Measurements from ENCODE around the gene ITPKC.
"Not testable (repeated sequence)": the region's sequence is repeated elsewhere in the genome, so short reads cannot be mapped to it uniquely, and the experiment has no call there.

ITPKC gene

DNA sequence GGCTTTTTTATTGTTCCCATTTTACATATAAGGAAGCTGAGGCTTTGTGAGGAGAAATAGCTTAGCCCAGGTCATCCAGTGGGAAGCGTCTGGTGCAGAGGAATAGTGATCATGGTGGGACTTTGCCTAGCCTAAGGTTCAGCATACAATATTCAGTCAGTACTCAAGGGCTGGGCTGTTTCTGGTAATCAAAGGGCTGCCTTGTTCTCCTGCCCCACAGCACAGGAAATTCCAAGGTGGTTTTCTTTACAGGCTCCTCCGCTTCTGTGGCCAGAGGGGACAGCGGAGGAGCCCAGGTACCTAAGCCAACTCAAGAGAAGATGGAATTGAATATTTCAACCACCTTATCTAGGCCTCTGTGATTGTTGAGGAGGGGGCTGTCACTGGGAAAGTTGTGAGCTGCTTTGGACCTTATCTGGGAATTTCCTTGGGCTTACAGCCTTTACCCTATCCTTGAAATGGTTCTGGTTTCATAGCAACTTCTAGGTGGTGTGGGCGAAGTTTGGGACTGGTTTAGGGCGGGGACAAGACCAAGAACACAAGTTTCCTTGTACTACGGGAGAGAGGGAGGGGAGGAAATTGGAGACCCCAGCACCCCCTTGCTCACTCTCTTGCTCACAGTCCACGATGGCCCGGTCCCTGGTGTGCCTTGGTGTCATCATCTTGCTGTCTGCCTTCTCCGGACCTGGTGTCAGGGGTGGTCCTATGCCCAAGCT is 58.2 kb downstream of the ITPKC start, which contains the start of gene MIA:
Gene MIA (plus strand): TSS at position 606 of the 716 bp plus-strand sequence. CDS start 22 bp downstream, at position 628.
- no peak for DNase-seq

DNA sequence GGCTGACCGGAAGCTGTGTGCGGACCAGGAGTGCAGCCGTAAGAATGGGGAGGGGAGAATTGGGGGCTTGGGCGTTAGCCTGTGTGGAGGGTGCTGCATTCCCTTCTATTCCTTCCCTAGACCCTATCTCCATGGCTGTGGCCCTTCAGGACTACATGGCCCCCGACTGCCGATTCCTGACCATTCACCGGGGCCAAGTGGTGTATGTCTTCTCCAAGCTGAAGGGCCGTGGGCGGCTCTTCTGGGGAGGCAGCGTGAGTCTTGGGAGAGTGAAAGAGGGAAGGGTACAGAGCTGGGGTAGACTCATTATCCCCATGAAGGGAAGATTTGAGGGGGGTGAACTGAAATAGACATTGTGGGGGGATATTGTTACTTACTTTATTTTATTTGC is 58.7 kb downstream of the ITPKC start:
- DNase-seq, result no peak

DNA sequence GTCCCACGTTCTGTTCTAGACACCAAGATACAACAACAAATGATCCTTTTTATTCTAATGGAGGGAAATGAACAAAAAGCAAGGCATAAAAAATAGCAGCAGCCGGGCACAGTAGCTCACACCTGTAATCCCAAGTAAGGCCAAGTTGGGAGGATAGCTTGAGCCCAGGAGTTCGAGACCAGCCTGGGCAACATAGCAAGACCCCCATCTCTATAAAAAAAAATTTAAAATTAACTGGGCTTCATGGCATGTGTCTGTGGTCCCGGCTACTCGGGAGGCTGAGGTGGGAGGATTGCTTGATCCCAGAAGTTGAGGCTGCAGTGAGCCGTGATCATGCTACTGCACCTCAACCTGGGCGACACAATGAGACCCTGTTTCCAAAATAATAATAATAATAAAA is 59.5 kb downstream of the ITPKC start:
- DNase-seq, result no peak

- DNase-seq, result peak; percentile 85
These were observed 60.2 kb downstream of the ITPKC start for GRCh38 chr19:40776932-40777644.

DNA sequence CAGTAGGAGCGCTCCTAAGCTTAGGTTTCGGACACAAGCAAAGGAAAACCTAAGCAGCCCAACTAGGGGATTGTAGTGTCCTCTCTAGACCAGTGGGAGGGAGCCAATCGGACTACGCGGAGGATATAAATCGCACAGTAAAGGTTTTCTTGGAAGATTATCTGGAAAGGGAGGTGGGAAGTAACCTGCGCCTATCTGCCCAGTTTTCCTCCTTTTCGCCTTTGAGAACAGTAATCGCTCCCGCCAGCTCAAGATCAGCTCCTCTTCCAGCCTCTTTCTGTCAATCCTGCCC is 60.7 kb downstream of the ITPKC start:
- DNase-seq, result no peak

GRCh38 chr19:40777937-40778705 is 61.2 kb downstream of the ITPKC start, which contains the start of gene RAB4B:
TSS of gene RAB4B (plus strand) at chr19:40778247. CDS start at chr19:40778376, 129 bp downstream.
- peak; percentile 99 for DNase-seq

DNA sequence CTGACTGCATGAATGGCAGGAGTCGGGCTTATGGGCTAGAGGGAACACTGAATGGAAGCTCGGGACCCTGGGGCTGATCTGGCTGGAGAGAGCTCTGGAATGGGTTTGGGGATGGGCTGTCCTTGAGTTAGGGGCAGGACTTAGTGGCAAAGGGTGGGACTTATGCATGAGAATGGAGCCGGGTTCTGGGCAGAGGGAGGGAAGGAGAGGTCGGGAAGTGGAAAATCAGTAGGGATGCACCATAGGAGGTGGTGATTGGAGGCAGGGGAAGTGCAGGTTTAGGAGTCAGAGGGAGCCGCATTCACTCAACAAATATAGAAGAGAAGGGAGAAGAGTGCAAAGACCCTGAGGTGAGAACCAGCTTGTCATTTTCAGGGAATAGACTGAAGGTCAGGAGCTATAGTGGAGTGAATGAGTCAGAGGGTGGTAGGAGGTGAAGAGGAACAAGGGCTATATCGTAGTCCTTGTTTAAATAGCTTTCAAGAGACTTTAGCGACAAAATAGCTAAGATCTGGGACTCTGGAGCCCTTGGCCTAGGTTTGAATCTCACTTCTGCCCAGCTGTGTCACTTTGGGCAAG is 61.9 kb downstream of the ITPKC start:
- DNase-seq, result no peak

DNA sequence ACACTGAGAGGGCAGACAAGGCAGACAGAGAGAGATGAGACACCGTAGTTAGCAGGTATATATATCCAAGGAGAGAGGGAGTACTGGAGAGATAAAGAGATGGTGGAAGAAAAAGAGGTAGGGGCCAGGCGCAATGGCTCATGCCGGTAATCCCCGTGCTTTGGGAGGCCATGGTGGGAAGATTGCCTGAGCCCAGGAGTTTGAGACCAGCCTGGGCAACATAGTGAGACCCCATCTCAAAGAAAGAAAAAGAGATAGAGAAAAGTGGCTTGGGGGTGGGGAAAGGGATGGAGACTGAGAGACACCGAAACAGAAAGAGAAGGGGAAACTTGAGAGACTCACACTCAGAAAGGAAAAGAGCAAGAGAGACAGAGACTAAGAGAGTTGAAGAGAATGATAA is 63.7 kb downstream of the ITPKC start:
- DNase-seq, result no peak

- no peak for DNase-seq
These were observed 64.2 kb downstream of the ITPKC start for GRCh38 chr19:40781140-40781539.

DNA sequence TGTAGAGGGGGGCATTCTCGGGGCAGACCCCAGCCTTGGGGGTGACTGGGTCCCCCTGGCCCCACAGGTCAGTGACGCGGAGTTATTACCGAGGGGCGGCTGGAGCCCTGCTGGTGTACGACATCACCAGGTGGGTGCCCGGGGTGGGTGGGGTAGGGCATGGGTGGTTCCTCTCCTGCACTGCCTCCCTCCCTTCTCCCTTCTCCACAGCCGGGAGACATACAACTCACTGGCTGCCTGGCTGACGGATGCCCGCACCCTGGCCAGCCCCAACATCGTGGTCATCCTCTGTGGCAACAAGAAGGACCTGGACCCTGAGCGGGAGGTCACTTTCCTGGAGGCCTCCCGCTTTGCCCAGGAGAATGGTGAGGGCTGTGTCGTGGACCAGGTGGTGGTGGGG is 66.8 kb downstream of the ITPKC start:
- no peak for DNase-seq

DNA sequence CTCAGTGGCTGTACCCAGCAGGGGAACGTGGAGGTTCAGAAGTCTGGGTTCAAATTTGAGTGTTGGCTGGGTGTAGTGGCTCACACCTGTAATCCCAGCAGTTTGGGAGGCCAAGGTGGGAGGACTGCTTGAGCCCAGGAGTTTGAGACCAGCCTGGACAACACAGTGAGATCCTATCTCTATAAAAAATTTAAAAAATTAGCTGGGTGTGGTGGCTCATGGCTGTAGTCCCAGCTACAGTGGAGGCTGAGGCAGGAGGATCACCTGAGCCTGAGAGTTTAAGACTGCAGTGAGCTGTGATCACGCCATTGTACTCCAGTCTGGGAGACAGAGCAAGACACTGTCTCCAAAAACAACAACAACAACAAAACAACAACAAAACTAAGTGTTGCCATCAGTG is 67.2 kb downstream of the ITPKC start:
- DNase-seq, result not testable (repeated sequence)

DNA sequence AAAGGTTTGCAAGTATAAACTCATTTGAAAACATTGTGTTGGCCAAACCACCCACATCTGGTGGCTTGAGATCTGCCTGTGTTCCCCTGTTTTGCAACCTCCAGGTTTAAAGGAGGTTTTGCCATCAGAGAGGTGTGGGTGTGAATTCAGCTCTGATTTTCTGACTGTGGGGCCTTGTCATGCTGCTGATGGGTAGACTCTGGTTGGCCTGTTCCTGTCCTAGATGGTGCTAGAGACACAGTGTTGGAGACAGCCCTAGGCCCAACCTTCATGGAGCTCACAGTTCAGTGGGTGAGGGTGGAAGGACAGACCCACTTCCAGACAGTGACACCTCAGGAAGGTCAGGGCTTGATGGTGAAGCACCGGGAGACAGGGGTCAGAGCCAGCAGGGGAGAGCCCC is 68.6 kb downstream of the ITPKC start:
- DNase-seq, result no peak

DNA sequence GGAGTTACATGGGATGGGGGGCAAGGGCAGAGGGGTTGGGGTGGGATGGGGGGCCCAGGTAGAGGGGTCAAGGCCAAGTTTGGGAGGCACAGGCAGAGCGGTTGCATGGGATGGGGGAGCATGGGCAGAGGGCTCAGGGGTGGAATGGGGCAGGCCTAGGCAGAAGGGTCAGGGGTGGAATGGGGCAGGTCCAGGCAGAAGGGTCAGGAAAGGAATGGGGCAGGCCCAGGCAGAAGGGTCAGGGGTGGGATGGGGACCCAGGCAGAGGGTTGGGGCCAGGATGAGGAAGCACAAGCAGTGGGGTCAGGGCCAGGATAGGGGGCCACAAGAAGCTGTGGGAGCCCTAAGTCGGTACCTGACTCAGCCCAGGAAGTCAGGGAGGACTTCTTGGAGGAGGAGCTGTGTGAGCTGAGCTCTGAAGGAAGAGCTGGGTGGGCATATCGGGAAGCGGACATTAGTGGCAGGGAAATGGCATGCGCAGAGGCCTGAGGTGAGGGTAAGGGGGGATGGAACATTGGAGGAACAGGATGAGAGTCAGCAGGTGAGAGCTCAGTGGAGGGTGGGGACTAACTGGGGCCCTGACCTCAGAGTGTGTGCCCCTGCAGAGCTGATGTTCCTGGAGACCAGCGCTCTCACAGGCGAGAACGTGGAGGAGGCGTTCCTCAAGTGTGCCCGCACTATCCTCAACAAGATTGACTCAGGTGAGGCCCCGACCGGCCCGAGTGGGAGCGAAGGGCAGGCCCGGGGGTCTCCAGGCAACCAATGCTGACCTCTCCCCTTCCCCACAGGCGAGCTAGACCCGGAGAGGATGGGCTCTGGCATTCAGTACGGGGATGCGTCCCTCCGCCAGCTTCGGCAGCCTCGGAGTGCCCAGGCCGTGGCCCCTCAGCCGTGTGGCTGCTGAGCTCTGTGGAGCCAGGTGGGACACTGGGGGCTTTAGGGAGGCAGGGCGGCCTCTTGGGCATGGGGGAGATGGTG is 69.4 kb downstream of the ITPKC start:
- DNase-seq, result no peak

All from effector CD8-positive, alpha-beta T cell (primary cell).